Activated CD8-positive, alpha-beta memory T cell treated with anti-CD3 and anti-CD28 coated beads, Interleukin-2, amount 50 U/mL, for 1 hour (primary cell): ENCODE measurements around the gene HTR2B.
A peak's percentile ranks its signal among the peaks of the same experiment; 100 is the strongest.
"Not testable (repeated sequence)": the region's sequence is repeated elsewhere in the genome, so short reads cannot be mapped to it uniquely, and the experiment has no call there.

ENCODE experiments used
- DNase-seq: peaks from one replicate; pipeline ENCODE4 v3.0.0-alpha.2; 2020; ENCODE audit errors: extremely low read depth

HTR2B gene

GRCh38 chr2:231133365-231134099 lies 8.7 kb upstream of the HTR2B start:
- DNase-seq = no peak

GRCh38 chr2:231132129-231132528 lies 7.3 kb upstream of the HTR2B start:
- no peak for DNase-seq

- DNase-seq = no peak
Measured at GRCh38 chr2:231130336-231131056, 5.7 kb upstream of the HTR2B start.

GRCh38 chr2:231129216-231129615 lies 4.4 kb upstream of the HTR2B start:
- no peak for DNase-seq

GRCh38 chr2:231128541-231128940 lies 3.7 kb upstream of the HTR2B start:
- no peak for DNase-seq

GRCh38 chr2:231127936-231128335 lies 3.1 kb upstream of the HTR2B start:
- no peak for DNase-seq

GRCh38 chr2:231127480-231127879 lies 2.6 kb upstream of the HTR2B start:
- no peak for DNase-seq

- no peak for DNase-seq
Measured at GRCh38 chr2:231126123-231126522, 1.3 kb upstream of the HTR2B start.

GRCh38 chr2:231123362-231123898 lies 1.4 kb downstream of the HTR2B start:
- no peak for DNase-seq

GRCh38 chr2:231118614-231118942 lies 6.3 kb downstream of the HTR2B start:
- no peak for DNase-seq

GRCh38 chr2:231117922-231118613 lies 6.8 kb downstream of the HTR2B start:
- DNase-seq = no peak

GRCh38 chr2:231117148-231117547 lies 7.7 kb downstream of the HTR2B start:
- no peak for DNase-seq

- DNase-seq = no peak
Measured at GRCh38 chr2:231115651-231116050, 9.2 kb downstream of the HTR2B start.

- DNase-seq = no peak
Measured at GRCh38 chr2:231113489-231113888, 11.4 kb downstream of the HTR2B start.

GRCh38 chr2:231111987-231112386 lies 12.9 kb downstream of the HTR2B start:
- no peak for DNase-seq

GRCh38 chr2:231110551-231110950 lies 14.3 kb downstream of the HTR2B start:
- no peak for DNase-seq

GRCh38 chr2:231104115-231104713 lies 20.6 kb downstream of the HTR2B start:
- peak; percentile 1 for DNase-seq

- DNase-seq = no peak
Measured at GRCh38 chr2:231102772-231103171, 22.1 kb downstream of the HTR2B start.

GRCh38 chr2:231100990-231101389 lies 23.9 kb downstream of the HTR2B start:
- no peak for DNase-seq

- not testable (repeated sequence) for DNase-seq
Measured at GRCh38 chr2:231100321-231100720, 24.5 kb downstream of the HTR2B start.

- DNase-seq = no peak
Measured at GRCh38 chr2:231099918-231100317, 24.9 kb downstream of the HTR2B start.

GRCh38 chr2:231094736-231095346 lies 30.0 kb downstream of the HTR2B start:
- no peak for DNase-seq
